ENCODE results near the gene ABHD12B. TPM values are rescaled to one million over a fixed set of nuclear protein-coding genes. Genes with fewer than 3 reads are reported as not detected.
A peak's percentile ranks its signal among the peaks of the same experiment; 100 is the strongest.

ABHD12B gene
- total and polyA plus RNA-seq, 2 of the 13 experiments (the other 11 are each of a cell fraction or from before 2014, with no cell fraction given) = not detected

DNA sequence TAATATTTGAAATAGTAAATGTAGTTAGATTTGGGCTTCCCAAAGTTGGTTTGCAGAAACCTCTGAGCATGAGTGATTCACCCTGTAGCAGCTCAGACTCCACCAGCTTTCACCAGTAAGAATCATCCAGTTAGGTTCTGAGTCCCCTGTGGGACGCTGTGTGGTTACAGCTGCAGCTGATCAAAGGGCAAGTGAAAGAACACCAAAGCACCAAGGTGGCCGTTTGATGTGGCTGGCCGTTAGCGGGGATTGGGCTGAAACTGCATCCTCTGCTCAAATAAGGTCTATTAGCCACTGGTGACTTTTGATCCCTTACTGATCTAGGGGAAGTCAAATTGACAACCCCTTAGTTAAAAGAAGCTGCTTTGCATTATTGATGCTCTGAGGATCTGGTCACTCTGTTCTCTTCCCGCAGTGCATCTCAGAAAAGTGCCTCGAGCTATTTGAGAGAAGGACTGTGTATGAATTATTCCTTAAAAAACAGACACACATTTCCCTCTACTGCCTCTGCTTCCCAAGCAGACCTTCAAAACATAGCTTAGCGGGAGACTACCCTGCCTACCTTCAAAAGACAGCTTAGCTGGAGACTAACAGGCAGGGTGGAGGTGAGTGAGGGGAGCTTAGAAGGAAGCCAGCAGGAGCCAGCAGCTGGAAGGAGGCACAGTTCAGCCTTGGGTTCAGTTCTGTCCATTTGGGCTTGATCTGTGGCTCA lies 3.7 kb downstream of the ABHD12B start (continued):
- TF ChIP-seq, protein P1, sequence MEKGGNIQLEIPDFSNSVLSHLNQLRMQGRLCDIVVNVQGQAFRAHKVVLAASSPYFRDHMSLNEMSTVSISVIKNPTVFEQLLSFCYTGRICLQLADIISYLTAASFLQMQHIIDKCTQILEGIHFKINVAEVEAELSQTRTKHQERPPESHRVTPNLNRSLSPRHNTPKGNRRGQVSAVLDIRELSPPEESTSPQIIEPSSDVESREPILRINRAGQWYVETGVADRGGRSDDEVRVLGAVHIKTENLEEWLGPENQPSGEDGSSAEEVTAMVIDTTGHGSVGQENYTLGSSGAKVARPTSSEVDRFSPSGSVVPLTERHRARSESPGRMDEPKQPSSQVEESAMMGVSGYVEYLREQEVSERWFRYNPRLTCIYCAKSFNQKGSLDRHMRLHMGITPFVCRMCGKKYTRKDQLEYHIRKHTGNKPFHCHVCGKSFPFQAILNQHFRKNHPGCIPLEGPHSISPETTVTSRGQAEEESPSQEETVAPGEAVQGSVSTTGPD (CRISPR knock-in tag; IDR thresholded peaks at IDR 0.05) = peak; percentile 91
- TF ChIP-seq HOXD1 (CRISPR knock-in tag; IDR thresholded peaks at IDR 0.05) (no peak), RNF2 (conservative IDR thresholded peaks at IDR 0.05; ENCODE audit: low read depth) (no peak), SP2 (CRISPR knock-in tag; IDR thresholded peaks at IDR 0.05) (no peak), AHR (CRISPR knock-in tag; IDR thresholded peaks at IDR 0.05) (no peak), ZNF10 (CRISPR knock-in tag; IDR thresholded peaks at IDR 0.05; ENCODE audit: borderline replicate concordance, low read depth) (no peak), RCOR2 (CRISPR knock-in tag; IDR thresholded peaks at IDR 0.05) (peak; percentile 83), ZNF30 (CRISPR knock-in tag; IDR thresholded peaks at IDR 0.05) (no peak), HCFC1 (IDR thresholded peaks at IDR 0.05; ENCODE audit: low read depth, low read length) (no peak), JUN (CRISPR knock-in tag; IDR thresholded peaks at IDR 0.05) (no peak), ZNF660 (CRISPR knock-in tag; IDR thresholded peaks at IDR 0.05; ENCODE audit: borderline replicate concordance, low read depth) (no peak), NCOR1 (IDR thresholded peaks at IDR 0.05; ENCODE audit: borderline replicate concordance, low read length) (peak; percentile 57; the same call in 1 of the 2 replicates), ZMYM3 (CRISPR knock-in tag; IDR thresholded peaks at IDR 0.05) (peak; percentile 59), REL (CRISPR knock-in tag; conservative IDR thresholded peaks at IDR 0.05) (no peak)
- TF ChIP-seq, protein P2, sequence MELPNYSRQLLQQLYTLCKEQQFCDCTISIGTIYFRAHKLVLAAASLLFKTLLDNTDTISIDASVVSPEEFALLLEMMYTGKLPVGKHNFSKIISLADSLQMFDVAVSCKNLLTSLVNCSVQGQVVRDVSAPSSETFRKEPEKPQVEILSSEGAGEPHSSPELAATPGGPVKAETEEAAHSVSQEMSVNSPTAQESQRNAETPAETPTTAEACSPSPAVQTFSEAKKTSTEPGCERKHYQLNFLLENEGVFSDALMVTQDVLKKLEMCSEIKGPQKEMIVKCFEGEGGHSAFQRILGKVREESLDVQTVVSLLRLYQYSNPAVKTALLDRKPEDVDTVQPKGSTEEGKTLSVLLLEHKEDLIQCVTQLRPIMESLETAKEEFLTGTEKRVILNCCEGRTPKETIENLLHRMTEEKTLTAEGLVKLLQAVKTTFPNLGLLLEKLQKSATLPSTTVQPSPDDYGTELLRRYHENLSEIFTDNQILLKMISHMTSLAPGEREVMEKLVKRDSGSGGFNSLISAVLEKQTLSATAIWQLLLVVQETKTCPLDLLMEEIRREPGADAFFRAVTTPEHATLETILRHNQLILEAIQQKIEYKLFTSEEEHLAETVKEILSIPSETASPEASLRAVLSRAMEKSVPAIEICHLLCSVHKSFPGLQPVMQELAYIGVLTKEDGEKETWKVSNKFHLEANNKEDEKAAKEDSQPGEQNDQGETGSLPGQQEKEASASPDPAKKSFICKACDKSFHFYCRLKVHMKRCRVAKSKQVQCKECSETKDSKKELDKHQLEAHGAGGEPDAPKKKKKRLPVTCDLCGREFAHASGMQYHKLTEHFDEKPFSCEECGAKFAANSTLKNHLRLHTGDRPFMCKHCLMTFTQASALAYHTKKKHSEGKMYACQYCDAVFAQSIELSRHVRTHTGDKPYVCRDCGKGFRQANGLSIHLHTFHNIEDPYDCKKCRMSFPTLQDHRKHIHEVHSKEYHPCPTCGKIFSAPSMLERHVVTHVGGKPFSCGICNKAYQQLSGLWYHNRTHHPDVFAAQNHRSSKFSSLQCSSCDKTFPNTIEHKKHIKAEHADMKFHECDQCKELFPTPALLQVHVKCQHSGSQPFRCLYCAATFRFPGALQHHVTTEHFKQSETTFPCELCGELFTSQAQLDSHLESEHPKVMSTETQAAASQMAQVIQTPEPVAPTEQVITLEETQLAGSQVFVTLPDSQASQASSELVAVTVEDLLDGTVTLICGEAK (IDR thresholded peaks at IDR 0.05) = no peak
- TF ChIP-seq, protein P2 (CRISPR knock-in tag; IDR thresholded peaks at IDR 0.05) = no peak
- TF ChIP-seq, protein P3, sequence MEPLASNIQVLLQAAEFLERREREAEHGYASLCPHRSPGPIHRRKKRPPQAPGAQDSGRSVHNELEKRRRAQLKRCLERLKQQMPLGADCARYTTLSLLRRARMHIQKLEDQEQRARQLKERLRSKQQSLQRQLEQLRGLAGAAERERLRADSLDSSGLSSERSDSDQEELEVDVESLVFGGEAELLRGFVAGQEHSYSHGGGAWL (CRISPR knock-in tag; IDR thresholded peaks at IDR 0.05) = no peak
- TF ChIP-seq, protein P4, sequence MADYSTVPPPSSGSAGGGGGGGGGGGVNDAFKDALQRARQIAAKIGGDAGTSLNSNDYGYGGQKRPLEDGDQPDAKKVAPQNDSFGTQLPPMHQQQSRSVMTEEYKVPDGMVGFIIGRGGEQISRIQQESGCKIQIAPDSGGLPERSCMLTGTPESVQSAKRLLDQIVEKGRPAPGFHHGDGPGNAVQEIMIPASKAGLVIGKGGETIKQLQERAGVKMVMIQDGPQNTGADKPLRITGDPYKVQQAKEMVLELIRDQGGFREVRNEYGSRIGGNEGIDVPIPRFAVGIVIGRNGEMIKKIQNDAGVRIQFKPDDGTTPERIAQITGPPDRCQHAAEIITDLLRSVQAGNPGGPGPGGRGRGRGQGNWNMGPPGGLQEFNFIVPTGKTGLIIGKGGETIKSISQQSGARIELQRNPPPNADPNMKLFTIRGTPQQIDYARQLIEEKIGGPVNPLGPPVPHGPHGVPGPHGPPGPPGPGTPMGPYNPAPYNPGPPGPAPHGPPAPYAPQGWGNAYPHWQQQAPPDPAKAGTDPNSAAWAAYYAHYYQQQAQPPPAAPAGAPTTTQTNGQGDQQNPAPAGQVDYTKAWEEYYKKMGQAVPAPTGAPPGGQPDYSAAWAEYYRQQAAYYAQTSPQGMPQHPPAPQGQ (CRISPR knock-in tag; IDR thresholded peaks at IDR 0.05; ENCODE audit: borderline replicate concordance) = no peak
